Panc1 (cell line): ENCODE measurements around the gene SLC34A3. TPM values are rescaled to one million over a fixed set of nuclear protein-coding genes. Genes with fewer than 3 reads are reported as not detected.

Source experiments
- ATAC-seq: fragments of 200-7000 bp; cut with Tn5 transposase; 2 replicates; pipeline ENCODE4 v1.9.1; 2020; ENCODE audit warnings: mild to moderate bottlenecking, moderate library complexity
- BruUV-seq: library from RNA; stranded (reverse); fragments of 400-500 nt; replicated peaks from 2 replicates; lab custom pipeline; 2021; lab: Mats Ljungman, UMichigan
- CTCF ChIA-PET: fragments of 300-600 bp; sonication (Branson Sonifier 250); formaldehyde crosslinking; loops from one replicate; lab custom pipeline; 2022; ENCODE audit warnings: antibody characterized with exemption; lab: Charles Lee
- POLR2A ChIA-PET: fragments of 300-600 bp; sonication (Branson Sonifier 250); formaldehyde crosslinking; loops from one replicate; lab custom pipeline; 2022; ENCODE audit warnings: antibody characterized with exemption; lab: Charles Lee
- DNase-seq: peaks from one replicate; pipeline ENCODE4 v3.0.0-alpha.2; 2010; ENCODE audit warnings: low read depth, low spot score
- H3K27ac ChIP-seq: 2 replicates; pipeline ENCODE4 v1.5.1; 2011; ENCODE audit warnings: mild to moderate bottlenecking, low read length, inconsistent platforms
- H3K27me3 ChIP-seq: fragments of 200-500 bp; sonication (Bioruptor generic); 2 replicates; pipeline ENCODE4 v1.6.0; 2014; ENCODE audit warnings: low read length, inconsistent platforms; ENCODE audit not compliant: control insufficient read depth, insufficient read depth
- H3K36me3 ChIP-seq: fragments of 200-500 bp; sonication (Bioruptor generic); 2 replicates; pipeline ENCODE4 v1.5.1; 2014; ENCODE audit warnings: inconsistent platforms, mild to moderate bottlenecking, low read length, moderate library complexity; ENCODE audit not compliant: control insufficient read depth, insufficient read depth
- H3K4me1 ChIP-seq: 2 replicates; pipeline ENCODE4 v1.5.1; 2011; ENCODE audit warnings: inconsistent platforms, mild to moderate bottlenecking, low read length, moderate library complexity; ENCODE audit not compliant: control insufficient read depth, insufficient read depth
- H3K4me3 ChIP-seq, 2 experiments: 2 replicates each; pipeline ENCODE4 v1.5.1; 2011 to 2012; ENCODE audit warnings: low read depth in 2 of 2, low read length in 2 of 2, mild to moderate bottlenecking in 2 of 2, inconsistent platforms in 1 of 2, moderate library complexity in 1 of 2
- H3K9me3 ChIP-seq: fragments of 200-500 bp; sonication (Bioruptor generic); 2 replicates; pipeline ENCODE4 v1.5.1; 2014; ENCODE audit warnings: low read depth, mild to moderate bottlenecking, inconsistent platforms, low read length, moderate library complexity; ENCODE audit not compliant: control insufficient read depth, insufficient read depth
- CTCF ChIP-seq: fragments of 450-650 bp; IDR thresholded peaks from 2 replicates; pipeline ENCODE4 v1.5.1; 2017; ENCODE audit warnings: mild to moderate bottlenecking
- POLR2AphosphoS5 ChIP-seq: IDR thresholded peaks from 2 replicates; pipeline ENCODE4 v1.6.1; 2012; ENCODE audit warnings: mild to moderate bottlenecking, low read depth, low read length, moderate library complexity
- REST ChIP-seq, 2 experiments: IDR thresholded peaks; 2 replicates each; pipeline ENCODE4 v1.6.1; 2011 to 2012; ENCODE audit warnings: low read depth in 2 of 2, control low read depth in 1 of 2, low read length in 1 of 2, mild to moderate bottlenecking in 1 of 2, moderate library complexity in 1 of 2; ENCODE audit not compliant: insufficient read depth in 1 of 2
- SIN3A ChIP-seq: IDR thresholded peaks from 2 replicates; pipeline ENCODE4 v1.6.1; 2012; ENCODE audit warnings: low read depth, mild to moderate bottlenecking, low read length, moderate library complexity, borderline replicate concordance; ENCODE audit not compliant: insufficient read depth
- TCF7L2 ChIP-seq: IDR thresholded peaks from 2 replicates; pipeline ENCODE4 v1.6.1; 2011; ENCODE audit warnings: mild to moderate bottlenecking, low read depth, low read length, inconsistent platforms
- in situ Hi-C: cut with HindIII; loops from 2 replicates; pipeline ENCODE4 v1.10.0; 2016; ENCODE audit warnings: low sequenced_read_pairs, low pct_unique_long_range_greater_than_20kb
- intact Hi-C: fragments of 100-400 bp; cut with micrococcal nuclease; formaldehyde crosslinking; loops from one replicate; pipeline ENCODE4 v1.10.0; 2022; ENCODE audit not compliant: unreplicated experiment
- total RNA-seq: library from RNA; stranded (reverse); gene quantifications from one replicate; pipeline ENCODE4 v1.2.1, GENCODE V29; 2021; ENCODE audit not compliant: unreplicated experiment

SLC34A3 gene
- total RNA-seq, 1 experiment from 2014 or later, result not detected

GRCh38 chr9:137228968-137229896 is 1.5 kb upstream of the SLC34A3 start:
- CTCF ChIA-PET, result interaction anchor here (0.7 kb wide), 1 partner anchor 15 kb away, joined by 3 read pairs; no protein-coding TSS in a partner anchor
- BruUV-seq, result no TSS peak
- in situ Hi-C loops (no loop called here), intact Hi-C loops (loop anchor here (5.0 kb wide), 1 partner anchor 112 kb away; no protein-coding TSS in a partner anchor)
- H3K9me3 ChIP-seq, result no peaks in the 10 kb centered on the region
- ATAC-seq (no peak), DNase-seq (no peak)
- H3K4me3 ChIP-seq, result no peak overlapping the region
- no peaks in the 10 kb centered on the region for H3K27me3 ChIP-seq
- POLR2A ChIA-PET, result interaction anchor here (0.6 to 0.7 kb wide), 2 partner anchors 33 to 191 kb away, joined by 3 to 16 read pairs; no protein-coding TSS in a partner anchor
- no peaks in the 10 kb centered on the region for H3K36me3 ChIP-seq
- TF ChIP-seq POLR2AphosphoS5 (no peak), REST (IDR thresholded peaks at IDR 0.05; ENCODE audit: insufficient read depth in 1 of 2, low read depth in 2 of 2, low read length in 1 of 2) (no peak), SIN3A (no peak), TCF7L2 (no peak), CTCF (no peak)
- H3K4me1 ChIP-seq, result peaks cover 7% of the 10 kb centered on the region
- H3K27ac ChIP-seq, result no peak overlapping the region

GRCh38 chr9:137229903-137230704 is 597 bp upstream of the SLC34A3 start:
- no peak for DNase-seq
- intact Hi-C loops, result loop anchor here (5.0 kb wide), 1 partner anchor 113 kb away; no protein-coding TSS in a partner anchor
- Histone ChIP-seq H3K4me1 (peaks cover 4% of the 10 kb centered on the region), H3K27me3 (no peaks in the 10 kb centered on the region), H3K9me3 (no peaks in the 10 kb centered on the region), H3K27ac (no peak overlapping the region), H3K36me3 (no peaks in the 10 kb centered on the region), H3K4me3 (no peak overlapping the region)
- no TSS peak for BruUV-seq
- in situ Hi-C loops, result no loop called here
- no peak for TF ChIP-seq SIN3A
- no peak for TF ChIP-seq POLR2AphosphoS5
- no peak for TF ChIP-seq CTCF
- no peak for TF ChIP-seq REST (IDR thresholded peaks at IDR 0.05; ENCODE audit: insufficient read depth in 1 of 2, low read depth in 2 of 2, low read length in 1 of 2)
- no peak for TF ChIP-seq TCF7L2
- ATAC-seq, result no peak
- CTCF ChIA-PET, result interaction anchor here (0.7 kb wide), 1 partner anchor 16 kb away, joined by 3 read pairs; no protein-coding TSS in a partner anchor
- POLR2A ChIA-PET, result interaction anchor here (0.7 kb wide), 1 partner anchor 192 kb away, joined by 16 read pairs; no protein-coding TSS in a partner anchor
